ENCODE data around the gene STXBP4.

Gene STXBP4

GRCh38 chr17:55200904-55201303, 232.3 kb downstream of the STXBP4 start:
- H3K4me3 ChIP-seq (ENCODE audit: low read depth in 1 of 5, low read length in 5 of 5) = no peak overlapping the region
- H3K4me1 ChIP-seq (ENCODE audit: control insufficient read depth in 5 of 5, insufficient read depth in 5 of 5, low read length in 5 of 5) = peaks cover 0 to 3% (median 0%) of the 10 kb centered on the region in 5 donors
- H3K9me3 ChIP-seq (ENCODE audit: control insufficient read depth in 5 of 5, low read length in 5 of 5) = peaks cover 0 to 4% (median 0%) of the 10 kb centered on the region in 5 donors
- H3K27me3 ChIP-seq (ENCODE audit: control insufficient read depth in 5 of 5, insufficient read depth in 4 of 5, low read length in 5 of 5) = no peaks in the 10 kb centered on the region
- H3K9ac ChIP-seq (ENCODE audit: low read length in 5 of 5) = no peak overlapping the region
- H3K36me3 ChIP-seq (ENCODE audit: control insufficient read depth in 5 of 5, insufficient read depth in 5 of 5, low read length in 5 of 5) = no peaks in the 10 kb centered on the region
- no peak overlapping the region for H3K27ac ChIP-seq (ENCODE audit: low read depth, low read length)

DNA sequence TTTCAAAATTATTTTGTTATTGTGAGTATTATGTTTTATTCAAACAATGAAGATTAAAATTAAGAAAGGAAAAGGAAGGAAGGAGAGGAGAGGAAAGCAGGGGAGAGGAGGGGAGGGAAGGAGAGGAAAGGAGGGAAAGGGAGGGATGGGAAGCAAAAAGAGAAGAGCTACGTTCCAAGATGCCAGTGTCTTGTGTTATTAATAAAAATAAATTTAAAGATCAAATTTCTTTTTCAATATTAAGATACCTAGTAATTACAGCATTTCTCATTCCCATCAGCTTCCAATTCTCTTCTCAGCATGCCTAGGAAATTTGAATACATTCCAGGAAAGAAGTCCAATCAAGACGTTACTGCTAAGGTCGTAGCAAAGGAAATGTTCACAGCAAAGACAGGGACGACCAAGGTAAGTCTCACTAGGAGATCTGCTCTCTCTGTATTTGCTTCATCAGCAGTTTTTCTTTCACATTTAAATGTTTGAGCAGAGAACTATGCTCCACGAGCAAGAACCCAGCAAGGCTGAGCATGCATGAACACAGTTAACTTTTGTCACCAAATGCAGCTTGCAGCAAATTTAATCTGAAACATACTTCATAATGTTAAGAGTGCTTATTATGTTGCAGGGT, 232.9 kb downstream of the STXBP4 start:
- Histone ChIP-seq H3K27me3 (ENCODE audit: control insufficient read depth in 5 of 5, insufficient read depth in 4 of 5, low read length in 5 of 5) (no peaks in the 10 kb centered on the region), H3K9ac (ENCODE audit: low read length in 5 of 5) (no peak overlapping the region), H3K9me3 (ENCODE audit: control insufficient read depth in 5 of 5, low read length in 5 of 5) (peaks cover 0 to 4% (median 0%) of the 10 kb centered on the region in 5 donors), H3K4me1 (ENCODE audit: control insufficient read depth in 5 of 5, insufficient read depth in 5 of 5, low read length in 5 of 5) (peaks cover 0 to 3% (median 0%) of the 10 kb centered on the region in 5 donors), H3K36me3 (ENCODE audit: control insufficient read depth in 5 of 5, insufficient read depth in 5 of 5, low read length in 5 of 5) (no peaks in the 10 kb centered on the region), H3K4me3 (ENCODE audit: low read depth in 1 of 5, low read length in 5 of 5) (no peak overlapping the region), H3K27ac (ENCODE audit: low read depth, low read length) (no peak overlapping the region)

DNA sequence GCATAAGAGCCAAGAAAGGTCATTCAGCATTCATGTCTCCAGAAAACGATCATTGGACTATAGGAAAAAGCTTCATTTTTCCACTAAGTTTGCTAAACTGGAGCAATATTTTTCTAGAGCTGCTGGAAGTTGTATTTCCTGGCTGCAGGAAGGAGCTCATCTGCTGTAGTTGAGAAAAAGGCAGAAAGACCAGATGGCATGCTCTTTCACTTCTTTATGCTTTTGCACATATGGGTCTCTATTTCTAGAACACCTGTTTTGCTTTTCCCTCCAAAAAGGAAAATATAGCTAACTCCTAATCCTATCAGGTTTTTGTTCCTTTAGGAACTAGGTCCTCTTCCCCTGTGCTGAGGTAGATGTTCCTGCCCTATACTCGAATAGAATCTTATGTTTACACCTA, 234.3 kb downstream of the STXBP4 start:
- H3K4me1 ChIP-seq (ENCODE audit: control insufficient read depth in 5 of 5, insufficient read depth in 5 of 5, low read length in 5 of 5) = peaks cover 0 to under 1% (median 0%) of the 10 kb centered on the region in 5 donors
- H3K27me3 ChIP-seq (ENCODE audit: control insufficient read depth in 5 of 5, insufficient read depth in 4 of 5, low read length in 5 of 5) = no peaks in the 10 kb centered on the region
- H3K36me3 ChIP-seq (ENCODE audit: control insufficient read depth in 5 of 5, insufficient read depth in 5 of 5, low read length in 5 of 5) = no peaks in the 10 kb centered on the region

DNA sequence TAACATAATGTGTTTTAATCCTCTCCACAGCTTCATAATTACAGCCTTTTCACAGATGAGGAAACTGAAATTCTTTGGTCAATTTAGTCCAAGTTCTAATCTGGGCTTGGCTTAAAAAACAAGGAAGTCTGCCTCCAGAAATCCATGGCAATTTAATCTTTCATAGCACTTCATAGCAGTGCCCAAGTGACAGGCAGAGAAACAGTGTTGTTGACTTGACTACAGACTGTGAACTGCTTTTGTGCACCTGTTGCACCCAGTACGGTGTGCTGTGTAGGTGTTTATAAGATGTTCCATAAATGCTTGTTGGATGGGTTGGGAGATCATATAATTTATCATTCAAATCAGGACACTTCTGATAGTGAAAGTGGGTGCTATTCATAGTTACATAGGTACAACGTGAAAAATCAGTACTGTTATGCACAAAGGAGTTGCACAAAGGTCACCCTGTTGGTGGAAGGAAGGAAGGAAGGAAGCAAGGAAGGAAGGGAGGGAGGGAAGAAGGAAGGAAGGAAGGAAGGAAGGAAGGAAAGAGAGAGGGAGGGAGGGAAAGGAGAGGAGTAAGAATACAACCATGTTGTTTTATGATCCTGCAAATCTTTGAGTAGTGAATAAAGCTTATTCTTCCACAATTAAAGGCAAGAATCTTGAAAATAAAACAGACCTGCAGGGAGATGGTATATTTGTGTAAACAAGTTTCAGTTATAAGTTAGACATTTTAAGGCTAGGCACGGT, 239.7 kb downstream of the STXBP4 start:
- Histone ChIP-seq H3K27ac (ENCODE audit: low read depth, low read length) (no peak overlapping the region), H3K9ac (ENCODE audit: low read length in 5 of 5) (no peak overlapping the region), H3K36me3 (ENCODE audit: control insufficient read depth in 5 of 5, insufficient read depth in 5 of 5, low read length in 5 of 5) (no peaks in the 10 kb centered on the region), H3K27me3 (ENCODE audit: control insufficient read depth in 5 of 5, insufficient read depth in 4 of 5, low read length in 5 of 5) (no peaks in the 10 kb centered on the region), H3K4me1 (ENCODE audit: control insufficient read depth in 5 of 5, insufficient read depth in 5 of 5, low read length in 5 of 5) (no peaks in the 10 kb centered on the region), H3K9me3 (ENCODE audit: control insufficient read depth in 5 of 5, low read length in 5 of 5) (peaks cover 0 to 4% (median 0%) of the 10 kb centered on the region in 5 donors), H3K4me3 (ENCODE audit: low read depth in 1 of 5, low read length in 5 of 5) (no peak overlapping the region)

More for the DNA sequence above, 234.3 kb downstream of the STXBP4 start:
- H3K9ac ChIP-seq (ENCODE audit: low read length in 5 of 5) = no peak overlapping the region
- H3K4me3 ChIP-seq (ENCODE audit: low read depth in 1 of 5, low read length in 5 of 5) = no peak overlapping the region
- no peak overlapping the region for H3K27ac ChIP-seq (ENCODE audit: low read depth, low read length)
- peaks cover 0 to 4% (median 0%) of the 10 kb centered on the region in 5 donors for H3K9me3 ChIP-seq (ENCODE audit: control insufficient read depth in 5 of 5, low read length in 5 of 5)

DNA sequence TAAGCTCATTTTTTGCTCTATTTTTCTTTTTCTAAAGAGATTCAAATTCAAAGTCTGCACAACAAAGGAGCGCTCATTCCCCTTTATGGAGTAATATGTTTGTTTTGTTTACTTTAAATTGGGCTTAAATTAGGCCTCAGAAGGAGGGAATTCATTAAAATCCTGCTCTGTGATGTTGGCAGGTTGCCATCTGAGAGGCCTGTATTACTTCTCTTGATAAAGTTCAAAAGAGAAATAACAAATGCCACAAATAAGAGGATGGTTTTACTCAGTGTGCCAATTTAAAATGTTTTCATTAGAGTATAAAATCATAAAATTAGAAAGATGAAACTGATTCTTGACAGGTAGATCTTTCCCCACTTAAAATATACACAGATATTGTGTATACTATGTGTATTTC, 241.7 kb downstream of the STXBP4 start:
- no peak overlapping the region for H3K27ac ChIP-seq (ENCODE audit: low read depth, low read length)
- H3K27me3 ChIP-seq (ENCODE audit: control insufficient read depth in 5 of 5, insufficient read depth in 4 of 5, low read length in 5 of 5) = no peaks in the 10 kb centered on the region
- no peaks in the 10 kb centered on the region for H3K9me3 ChIP-seq (ENCODE audit: control insufficient read depth in 5 of 5, low read length in 5 of 5)
- no peak overlapping the region for H3K9ac ChIP-seq (ENCODE audit: low read length in 5 of 5)
- no peak overlapping the region for H3K4me3 ChIP-seq (ENCODE audit: low read depth in 1 of 5, low read length in 5 of 5)
- H3K4me1 ChIP-seq (ENCODE audit: control insufficient read depth in 5 of 5, insufficient read depth in 5 of 5, low read length in 5 of 5) = no peaks in the 10 kb centered on the region
- no peaks in the 10 kb centered on the region for H3K36me3 ChIP-seq (ENCODE audit: control insufficient read depth in 5 of 5, insufficient read depth in 5 of 5, low read length in 5 of 5)

DNA sequence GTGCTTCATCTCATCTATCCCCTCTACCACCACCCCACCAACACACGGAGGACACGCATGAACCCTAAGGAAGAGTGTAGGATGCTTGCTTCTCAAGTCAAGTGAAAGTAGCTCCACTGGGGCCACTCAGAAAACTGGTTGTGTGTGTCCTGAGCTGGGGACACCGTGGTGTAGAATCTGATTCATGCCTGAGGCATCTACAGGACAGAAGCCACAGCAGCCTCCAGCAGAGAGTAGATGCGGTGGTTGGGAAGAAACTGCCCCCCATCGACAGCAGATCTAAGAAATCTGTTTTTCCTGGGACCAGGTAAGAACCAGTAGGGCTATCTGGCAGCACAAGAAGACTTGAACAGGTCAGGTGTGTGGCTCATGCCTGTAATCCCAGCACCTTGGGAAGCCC, 244.3 kb downstream of the STXBP4 start:
- H3K4me1 ChIP-seq (ENCODE audit: control insufficient read depth in 5 of 5, insufficient read depth in 5 of 5, low read length in 5 of 5) = no peaks in the 10 kb centered on the region
- no peak overlapping the region for H3K27ac ChIP-seq (ENCODE audit: low read depth, low read length)
- no peak overlapping the region for H3K4me3 ChIP-seq (ENCODE audit: low read depth in 1 of 5, low read length in 5 of 5)
- no peaks in the 10 kb centered on the region for H3K9me3 ChIP-seq (ENCODE audit: control insufficient read depth in 5 of 5, low read length in 5 of 5)
- no peaks in the 10 kb centered on the region for H3K27me3 ChIP-seq (ENCODE audit: control insufficient read depth in 5 of 5, insufficient read depth in 4 of 5, low read length in 5 of 5)
- no peaks in the 10 kb centered on the region for H3K36me3 ChIP-seq (ENCODE audit: control insufficient read depth in 5 of 5, insufficient read depth in 5 of 5, low read length in 5 of 5)
- H3K9ac ChIP-seq (ENCODE audit: low read length in 5 of 5) = no peak overlapping the region

GRCh38 chr17:55215711-55216110, 247.1 kb downstream of the STXBP4 start:
- Histone ChIP-seq H3K36me3 (ENCODE audit: control insufficient read depth in 5 of 5, insufficient read depth in 5 of 5, low read length in 5 of 5) (no peaks in the 10 kb centered on the region), H3K4me3 (ENCODE audit: low read depth in 1 of 5, low read length in 5 of 5) (no peak overlapping the region), H3K27me3 (ENCODE audit: control insufficient read depth in 5 of 5, insufficient read depth in 4 of 5, low read length in 5 of 5) (no peaks in the 10 kb centered on the region), H3K4me1 (ENCODE audit: control insufficient read depth in 5 of 5, insufficient read depth in 5 of 5, low read length in 5 of 5) (no peaks in the 10 kb centered on the region), H3K9ac (ENCODE audit: low read length in 5 of 5) (no peak overlapping the region), H3K9me3 (ENCODE audit: control insufficient read depth in 5 of 5, low read length in 5 of 5) (no peaks in the 10 kb centered on the region), H3K27ac (ENCODE audit: low read depth, low read length) (no peak overlapping the region)

DNA sequence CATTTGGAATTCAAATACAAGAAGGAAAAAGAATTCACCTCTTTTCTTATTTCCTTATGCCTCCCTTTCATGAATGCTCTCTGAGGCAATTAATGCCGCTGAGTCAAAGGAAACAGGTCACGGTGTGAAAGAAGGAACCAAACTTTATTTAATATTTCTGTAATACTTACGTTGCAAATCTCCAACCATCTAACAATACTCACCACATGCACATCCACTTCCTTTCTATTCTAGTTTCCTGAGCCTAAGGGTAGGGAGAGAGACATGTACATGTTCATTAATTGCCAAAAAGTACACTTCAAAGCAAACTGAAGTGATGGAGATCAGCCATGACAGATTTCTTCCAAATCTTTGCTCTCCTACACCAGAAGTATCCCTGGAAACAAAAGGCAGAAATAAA, 248.3 kb downstream of the STXBP4 start:
- no peaks in the 10 kb centered on the region for H3K27me3 ChIP-seq (ENCODE audit: control insufficient read depth in 5 of 5, insufficient read depth in 4 of 5, low read length in 5 of 5)
- no peaks in the 10 kb centered on the region for H3K4me1 ChIP-seq (ENCODE audit: control insufficient read depth in 5 of 5, insufficient read depth in 5 of 5, low read length in 5 of 5)
- H3K9ac ChIP-seq (ENCODE audit: low read length in 5 of 5) = no peak overlapping the region
- no peaks in the 10 kb centered on the region for H3K9me3 ChIP-seq (ENCODE audit: control insufficient read depth in 5 of 5, low read length in 5 of 5)
- no peak overlapping the region for H3K27ac ChIP-seq (ENCODE audit: low read depth, low read length)
- H3K4me3 ChIP-seq (ENCODE audit: low read depth in 1 of 5, low read length in 5 of 5) = no peak overlapping the region
- H3K36me3 ChIP-seq (ENCODE audit: control insufficient read depth in 5 of 5, insufficient read depth in 5 of 5, low read length in 5 of 5) = no peaks in the 10 kb centered on the region

- no peak overlapping the region for H3K9ac ChIP-seq (ENCODE audit: low read length in 5 of 5)
- no peaks in the 10 kb centered on the region for H3K36me3 ChIP-seq (ENCODE audit: control insufficient read depth in 5 of 5, insufficient read depth in 5 of 5, low read length in 5 of 5)
- no peak overlapping the region for H3K4me3 ChIP-seq (ENCODE audit: low read depth in 1 of 5, low read length in 5 of 5)
- H3K4me1 ChIP-seq (ENCODE audit: control insufficient read depth in 5 of 5, insufficient read depth in 5 of 5, low read length in 5 of 5) = no peaks in the 10 kb centered on the region
- no peak overlapping the region for H3K27ac ChIP-seq (ENCODE audit: low read depth, low read length)
- H3K27me3 ChIP-seq (ENCODE audit: control insufficient read depth in 5 of 5, insufficient read depth in 4 of 5, low read length in 5 of 5) = no peaks in the 10 kb centered on the region
- H3K9me3 ChIP-seq (ENCODE audit: control insufficient read depth in 5 of 5, low read length in 5 of 5) = no peaks in the 10 kb centered on the region
These were observed 250.9 kb downstream of the STXBP4 start for GRCh38 chr17:55219459-55219858.

DNA sequence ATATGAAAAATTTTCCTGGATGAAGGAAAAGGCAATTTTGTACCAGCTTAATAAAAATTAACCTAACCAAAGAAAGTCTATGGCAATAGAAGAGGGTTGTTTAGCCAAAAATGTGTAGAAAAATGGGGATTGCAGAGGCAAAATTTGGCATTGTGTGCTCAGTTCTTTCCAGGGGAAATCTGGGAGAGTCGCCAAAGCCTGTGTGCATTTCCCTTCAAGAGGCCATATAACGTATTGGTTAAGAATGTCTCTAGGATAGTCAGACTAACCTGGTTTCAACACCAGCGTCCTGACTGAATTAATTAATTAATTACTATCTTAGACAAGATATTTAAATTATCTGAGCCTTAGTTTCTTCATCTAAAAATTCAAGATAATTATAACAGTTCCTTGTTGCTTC, 251.4 kb downstream of the STXBP4 start:
- no peaks in the 10 kb centered on the region for H3K36me3 ChIP-seq (ENCODE audit: control insufficient read depth in 5 of 5, insufficient read depth in 5 of 5, low read length in 5 of 5)
- H3K4me3 ChIP-seq (ENCODE audit: low read depth in 1 of 5, low read length in 5 of 5) = no peak overlapping the region

More for the DNA sequence above, 251.4 kb downstream of the STXBP4 start:
- Histone ChIP-seq H3K4me1 (ENCODE audit: control insufficient read depth in 5 of 5, insufficient read depth in 5 of 5, low read length in 5 of 5) (no peaks in the 10 kb centered on the region), H3K27me3 (ENCODE audit: control insufficient read depth in 5 of 5, insufficient read depth in 4 of 5, low read length in 5 of 5) (no peaks in the 10 kb centered on the region), H3K9ac (ENCODE audit: low read length in 5 of 5) (no peak overlapping the region), H3K27ac (ENCODE audit: low read depth, low read length) (no peak overlapping the region), H3K9me3 (ENCODE audit: control insufficient read depth in 5 of 5, low read length in 5 of 5) (no peaks in the 10 kb centered on the region)
